AG20443 (cell line): ENCODE measurements around the gene OR2L3.
"Not testable (repeated sequence)": the region's sequence is repeated elsewhere in the genome, so short reads cannot be mapped to it uniquely, and the experiment has no call there.

Experiments
- DNase-seq: peaks from one replicate; pipeline ENCODE4 v3.0.0; 2012; ENCODE audit warnings: low spot score, mixed read lengths

The OR2L3 gene

GRCh38 chr1:248046536-248046935 lies at the start of gene OR2L3:
Gene OR2L3 (plus strand): TSS chr1:248046836. CDS start chr1:248060682, 13,846 bp downstream.
- no peak for DNase-seq

GRCh38 chr1:247998811-247999210 lies 47.8 kb upstream of the OR2L3 start:
- no peak for DNase-seq

GRCh38 chr1:248000169-248000568 lies 46.5 kb upstream of the OR2L3 start:
- no peak for DNase-seq

GRCh38 chr1:248007778-248008177 lies 38.9 kb upstream of the OR2L3 start:
- no peak for DNase-seq

- DNase-seq = no peak
Measured at GRCh38 chr1:248009681-248010080, 37.0 kb upstream of the OR2L3 start.

- DNase-seq = no peak
Measured at GRCh38 chr1:248013229-248013710, 33.4 kb upstream of the OR2L3 start, which contains the start of gene OR2L5. Gene OR2L5 (plus strand): TSS chr1:248013660. CDS start chr1:248021948, 8,288 bp downstream.

GRCh38 chr1:248015803-248016202 lies 30.8 kb upstream of the OR2L3 start:
- no peak for DNase-seq

- no peak for DNase-seq
Measured at GRCh38 chr1:248029770-248030169, 16.9 kb upstream of the OR2L3 start, which contains the start of gene OR2L2. Gene OR2L2 (plus strand): TSS chr1:248030070. CDS start chr1:248038268, 8,198 bp downstream.

GRCh38 chr1:248045209-248045608 lies 1.4 kb upstream of the OR2L3 start:
- DNase-seq = no peak

- DNase-seq = no peak
Measured at GRCh38 chr1:248047008-248047407, 372 bp downstream of the OR2L3 start.

GRCh38 chr1:248054671-248055070 lies 8.0 kb downstream of the OR2L3 start:
- no peak for DNase-seq

- DNase-seq = no peak
Measured at GRCh38 chr1:248055261-248055660, 8.6 kb downstream of the OR2L3 start.

- no peak for DNase-seq
Measured at GRCh38 chr1:248065071-248065470, 18.4 kb downstream of the OR2L3 start.

GRCh38 chr1:248065604-248066003 lies 19.0 kb downstream of the OR2L3 start:
- DNase-seq = no peak

GRCh38 chr1:248083864-248084263 lies 37.2 kb downstream of the OR2L3 start:
- not testable (repeated sequence) for DNase-seq

- no peak for DNase-seq
Measured at GRCh38 chr1:248094884-248095283, 48.2 kb downstream of the OR2L3 start, which contains the start of gene OR2L13. Gene OR2L13 (plus strand): TSS chr1:248095184. CDS start chr1:248099376, 4,192 bp downstream.

GRCh38 chr1:248098529-248098928 lies 51.9 kb downstream of the OR2L3 start:
- no peak for DNase-seq

- no peak for DNase-seq
Measured at GRCh38 chr1:248102847-248103246, 56.2 kb downstream of the OR2L3 start.

GRCh38 chr1:248111157-248111556 lies 64.5 kb downstream of the OR2L3 start:
- no peak for DNase-seq
